Trophoblast cell (in vitro differentiated cells and primary cell): ENCODE results near the gene TRUB1.
A peak's percentile ranks its signal among the peaks of the same experiment; 100 is the strongest.
"Not testable (repeated sequence)": the region's sequence is repeated elsewhere in the genome, so short reads cannot be mapped to it uniquely, and the experiment has no call there.

Experiments
- DNase-seq, 2 donors: peaks; one replicate each; pipeline ENCODE4 v3.0.0-alpha.2; 2016
- H2AFZ ChIP-seq: 2 replicates; pipeline ENCODE4 v1.6.1; 2013; ENCODE audit warnings: low read length, moderate library complexity, mild to moderate bottlenecking; ENCODE audit not compliant: insufficient read depth, poor library complexity
- H2AK5ac ChIP-seq: 2 replicates; pipeline ENCODE4 v1.6.1; 2013; ENCODE audit warnings: mild to moderate bottlenecking, low read length
- H2BK120ac ChIP-seq: 2 replicates; pipeline ENCODE4 v1.6.1; 2013; ENCODE audit warnings: low read length, mild to moderate bottlenecking, moderate library complexity; ENCODE audit not compliant: insufficient read depth, poor library complexity
- H2BK12ac ChIP-seq: 2 replicates; pipeline ENCODE4 v1.6.1; 2013; ENCODE audit warnings: mild to moderate bottlenecking, low read length, moderate library complexity
- H2BK5ac ChIP-seq: 2 replicates; pipeline ENCODE4 v1.6.1; 2013; ENCODE audit warnings: low read length, low read depth, moderate library complexity, mild to moderate bottlenecking; ENCODE audit not compliant: poor library complexity
- H3K14ac ChIP-seq: 2 replicates; pipeline ENCODE4 v1.6.1; 2013; ENCODE audit warnings: mild to moderate bottlenecking, low read length
- H3K18ac ChIP-seq: 2 replicates; pipeline ENCODE4 v1.6.1; 2013; ENCODE audit warnings: mild to moderate bottlenecking, low read length
- H3K23ac ChIP-seq: 2 replicates; pipeline ENCODE4 v1.6.1; 2013; ENCODE audit warnings: low read length
- H3K27ac ChIP-seq: 2 replicates; pipeline ENCODE4 v1.5.1; 2013; ENCODE audit warnings: low read depth, mild to moderate bottlenecking, inconsistent platforms, low read length, moderate library complexity
- H3K27me3 ChIP-seq: 2 replicates; pipeline ENCODE4 v1.6.1; 2013; ENCODE audit warnings: inconsistent platforms, mild to moderate bottlenecking, low read length, moderate library complexity; ENCODE audit not compliant: insufficient read depth
- H3K36me3 ChIP-seq, 2 experiments: 1 replicate in 1 of 2; 2 replicates in 1 of 2; pipeline ENCODE4 v1.6.1; 2013; ENCODE audit warnings: low read length in 2 of 2, mild to moderate bottlenecking in 2 of 2, moderate library complexity in 1 of 2; ENCODE audit not compliant: insufficient read depth in 2 of 2, control insufficient read depth in 1 of 2
- H3K4ac ChIP-seq: 2 replicates; pipeline ENCODE4 v1.6.1; 2013; ENCODE audit warnings: low read depth, mild to moderate bottlenecking, low read length, moderate library complexity
- H3K4me1 ChIP-seq, 2 experiments: 1 replicate in 1 of 2; 2 replicates in 1 of 2; pipeline ENCODE4 v1.6.1; 2013; ENCODE audit warnings: low read length in 2 of 2, mild to moderate bottlenecking in 2 of 2, moderate library complexity in 1 of 2; ENCODE audit not compliant: insufficient read depth in 2 of 2, control insufficient read depth in 1 of 2
- H3K4me2 ChIP-seq: 2 replicates; pipeline ENCODE4 v1.6.1; 2013; ENCODE audit warnings: inconsistent platforms, mild to moderate bottlenecking, low read length, moderate library complexity
- H3K4me3 ChIP-seq: 2 replicates; pipeline ENCODE4 v1.5.1; 2013; ENCODE audit warnings: mild to moderate bottlenecking, low read depth, low read length, inconsistent platforms
- H3K79me1 ChIP-seq: one replicate; pipeline ENCODE4 v1.6.1; 2013; ENCODE audit warnings: low read length
- H3K79me2 ChIP-seq: 2 replicates; pipeline ENCODE4 v1.6.1; 2013; ENCODE audit warnings: low read length, mild to moderate bottlenecking; ENCODE audit not compliant: control insufficient read depth, insufficient read depth, poor library complexity
- H3K9ac ChIP-seq: 2 replicates; pipeline ENCODE4 v1.6.1; 2013; ENCODE audit warnings: mild to moderate bottlenecking, low read length
- H3K9me3 ChIP-seq: 2 replicates; pipeline ENCODE4 v1.6.1; 2013; ENCODE audit warnings: low read depth, mild to moderate bottlenecking, control low read depth, inconsistent platforms, low read length; ENCODE audit not compliant: insufficient read depth
- H4K12ac ChIP-seq: 2 replicates; pipeline ENCODE4 v1.6.1; 2013; ENCODE audit warnings: low read depth, mild to moderate bottlenecking, low read length, moderate library complexity
- H4K8ac ChIP-seq: 2 replicates; pipeline ENCODE4 v1.6.1; 2013; ENCODE audit warnings: low read depth, mild to moderate bottlenecking, low read length, moderate library complexity
- H4K91ac ChIP-seq: one replicate; pipeline ENCODE4 v1.6.1; 2013; ENCODE audit warnings: low read depth, mild to moderate bottlenecking, low read length, moderate library complexity
- WGBS: extraction: QIAGEN DNeasy Blood & Tissue Kit; methylation state at CpG from one replicate; pipeline ENCODE4 v1.1.7; 2013; ENCODE audit warnings: missing lambda C conversion rate; ENCODE audit not compliant: insufficient read length, insufficient coverage; ENCODE audit errors: extremely low coverage; 5-methylcytosine and 5-hydroxymethylcytosine counted together

Gene TRUB1

GRCh38 chr10:114933588-114933987, 4.4 kb upstream of the TRUB1 start:
- H2AK5ac ChIP-seq = no peak overlapping the region
- H2BK12ac ChIP-seq = no peak overlapping the region
- no peak overlapping the region for H4K8ac ChIP-seq
- no peak overlapping the region for H3K18ac ChIP-seq
- H3K27me3 ChIP-seq = no peaks in the 10 kb centered on the region
- H3K4me3 ChIP-seq = no peak overlapping the region
- no peak overlapping the region for H4K12ac ChIP-seq
- H3K27ac ChIP-seq = no peak overlapping the region
- no peaks in the 10 kb centered on the region for H3K36me3 ChIP-seq
- peaks cover 5% of the 10 kb centered on the region for H3K79me2 ChIP-seq
- no peak overlapping the region for H3K14ac ChIP-seq
- H3K4me1 ChIP-seq = no peaks in the 10 kb centered on the region
- H3K79me1 ChIP-seq = peaks cover 5% of the 10 kb centered on the region
- no peak overlapping the region for H2AFZ ChIP-seq
- DNase-seq = no peak
- H3K4ac ChIP-seq = no peak overlapping the region
- H3K23ac ChIP-seq = no peak overlapping the region
- no peak overlapping the region for H4K91ac ChIP-seq
- no peak overlapping the region for H3K9ac ChIP-seq
- H2BK5ac ChIP-seq = no peak overlapping the region
- H2BK120ac ChIP-seq = no peak overlapping the region
- no CpG with 5 or more reads among the region's 5 CpGs for WGBS
- no peak overlapping the region for H3K4me2 ChIP-seq
- no peaks in the 10 kb centered on the region for H3K9me3 ChIP-seq

- not testable (repeated sequence) for H2AFZ ChIP-seq, H3K14ac ChIP-seq, H3K4ac ChIP-seq, H4K8ac ChIP-seq, H3K23ac ChIP-seq, H3K79me1 ChIP-seq, H2AK5ac ChIP-seq, H4K12ac ChIP-seq, H2BK5ac ChIP-seq, H3K4me1 ChIP-seq, DNase-seq, H3K27me3 ChIP-seq, H4K91ac ChIP-seq, H3K79me2 ChIP-seq, H2BK12ac ChIP-seq, H3K4me2 ChIP-seq, H3K4me3 ChIP-seq, H2BK120ac ChIP-seq, H3K18ac ChIP-seq, H3K27ac ChIP-seq, H3K36me3 ChIP-seq, H3K9ac ChIP-seq, H3K9me3 ChIP-seq
- WGBS = no CpG with 5 or more reads among the region's 3 CpGs
Observed at GRCh38 chr10:114933995-114934394, 4.0 kb upstream of the TRUB1 start.

GRCh38 chr10:114938856-114939193, 830 bp downstream of the TRUB1 start:
- Histone ChIP-seq H3K79me2 (peaks cover 5% of the 10 kb centered on the region), H3K9me3 (no peaks in the 10 kb centered on the region), H2AK5ac (no peak overlapping the region), H3K14ac (no peak overlapping the region), H3K4me2 (peak overlapping the region; percentile 68), H2BK12ac (no peak overlapping the region), H3K23ac (no peak overlapping the region), H3K36me3 (peaks cover 3 to 9% of the 10 kb centered on the region in 2 experiments), H4K8ac (peak overlapping the region; percentile 84), H3K27ac (no peak overlapping the region), H3K79me1 (peaks cover 6% of the 10 kb centered on the region), H2BK120ac (no peak overlapping the region), H2BK5ac (peak overlapping the region; percentile 39), H3K18ac (no peak overlapping the region), H3K4me3 (peak overlapping the region; percentile 90), H3K27me3 (no peaks in the 10 kb centered on the region), H4K12ac (peak overlapping the region; percentile 40), H3K9ac (peak overlapping the region; percentile 86), H4K91ac (peak overlapping the region; percentile 76), H3K4ac (peak overlapping the region; percentile 75), H2AFZ (no peak overlapping the region), H3K4me1 (peaks cover 3% of the 10 kb centered on the region in 2 experiments)
- no CpG with 5 or more reads among the region's 5 CpGs for WGBS
- no peak for DNase-seq

DNA sequence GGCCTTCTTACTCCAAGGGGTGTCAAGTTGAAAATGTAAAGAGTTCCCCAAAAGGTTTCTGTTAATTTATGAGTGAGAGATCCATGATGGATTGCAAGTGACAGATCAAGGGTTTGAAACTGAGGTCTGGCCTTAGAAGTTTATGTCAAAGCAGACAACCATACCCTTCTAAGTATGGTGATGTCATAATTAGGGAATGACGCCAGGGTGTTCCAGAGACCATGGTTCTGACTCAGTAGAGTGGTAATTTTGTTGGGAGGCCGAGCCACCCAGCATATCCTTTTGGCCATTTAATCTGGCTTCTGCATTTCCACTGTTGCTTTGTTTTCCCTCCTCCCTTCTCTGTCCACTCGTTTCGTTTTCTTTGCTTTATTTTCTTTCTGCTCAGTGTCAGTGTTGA, 2.7 kb downstream of the TRUB1 start:
- H3K36me3 ChIP-seq = peaks cover 5 to 15% of the 10 kb centered on the region in 2 experiments
- H3K79me1 ChIP-seq = peaks cover 6% of the 10 kb centered on the region
- H2BK120ac ChIP-seq = no peak overlapping the region
- no peak overlapping the region for H2BK12ac ChIP-seq
- peak; percentile 4 to 6 for DNase-seq
- H3K9me3 ChIP-seq = no peaks in the 10 kb centered on the region
- peaks cover 3% of the 10 kb centered on the region in 2 experiments for H3K4me1 ChIP-seq
- no peak overlapping the region for H3K18ac ChIP-seq
- no peak overlapping the region for H3K14ac ChIP-seq
- no peak overlapping the region for H3K4ac ChIP-seq
- H4K12ac ChIP-seq = no peak overlapping the region
- H3K27ac ChIP-seq = no peak overlapping the region
- H2BK5ac ChIP-seq = no peak overlapping the region
- no peak overlapping the region for H3K4me3 ChIP-seq
- no peak overlapping the region for H4K91ac ChIP-seq
- H3K27me3 ChIP-seq = no peaks in the 10 kb centered on the region
- no peak overlapping the region for H4K8ac ChIP-seq
- H3K4me2 ChIP-seq = peak overlapping the region; percentile 5
- no peak overlapping the region for H3K23ac ChIP-seq
- WGBS = no CpG with 5 or more reads among the region's 4 CpGs
- no peak overlapping the region for H3K9ac ChIP-seq
- H2AFZ ChIP-seq = no peak overlapping the region
- H2AK5ac ChIP-seq = no peak overlapping the region
- peaks cover 5% of the 10 kb centered on the region for H3K79me2 ChIP-seq
